Mucosa of descending colon (tissue), 3 donors: ENCODE data around the gene AGTRAP. TPM values are rescaled to one million over a fixed set of nuclear protein-coding genes. Genes with fewer than 3 reads are reported as not detected.

Experiments
- ATAC-seq: fragments of 200-7000 bp; cut with Tn5 transposase; one replicate; pipeline ENCODE4 v1.9.1; 2020; ENCODE audit warnings: mild to moderate bottlenecking, moderate library complexity
- DNase-seq, 3 donors: peaks; one replicate each; pipeline ENCODE4 v3.0.0-alpha.2; 2020
- H3K36me3 ChIP-seq: fragments of 200-600 bp; one replicate; pipeline ENCODE4 v1.8.0; 2021; ENCODE audit warnings: low read depth, mild to moderate bottlenecking
- H3K4me1 ChIP-seq: fragments of 200-600 bp; one replicate; pipeline ENCODE4 v1.8.0; 2021; ENCODE audit warnings: low read depth, mild to moderate bottlenecking
- H3K4me3 ChIP-seq: fragments of 200-600 bp; one replicate; pipeline ENCODE4 v1.8.0; 2021; ENCODE audit warnings: mild to moderate bottlenecking
- H3K9me3 ChIP-seq: fragments of 200-600 bp; one replicate; pipeline ENCODE4 v1.8.0; 2021; ENCODE audit warnings: mild to moderate bottlenecking
- intact Hi-C, 2 donors: fragments of 100-400 bp; cut with DNase I in 1 of 2; cut with micrococcal nuclease in 1 of 2; formaldehyde crosslinking; loops; one replicate each; pipeline versions ENCODE4 v1.11.0 to v1.11.1; 2022; cut with DNase I, micrococcal nuclease
- total RNA-seq, 3 donors: library from RNA; stranded (reverse); fragmentation: NEBNext Ultra II Directional in 2 of 3; extraction: Animal tissue kit (Norgen Biotek cat#: 25700) in 2 of 3; gene quantifications; one replicate each; pipeline versions ENCODE4 v1.2.1 to v1.2.4, GENCODE V29; 2021 to 2023
- TF ChIP-seq, protein P1 (sequence below): fragments of 200-600 bp; IDR thresholded peaks from one replicate; pipeline ENCODE4 v1.8.0; 2022; ENCODE audit warnings: antibody characterized with exemption, mild to moderate bottlenecking
- donor health status: DM: no; HTN: no; CAD: no; lungs with moderate emphysema.
- donor health status: DM: no; HTN: no; CAD: no.
- donor health status: DM: no; HTN: yes; CAD: no.

Gene AGTRAP
- total RNA-seq, 3 donors from 2014 or later: 11.8 to 23.4 (median 22.6) TPM

DNA sequence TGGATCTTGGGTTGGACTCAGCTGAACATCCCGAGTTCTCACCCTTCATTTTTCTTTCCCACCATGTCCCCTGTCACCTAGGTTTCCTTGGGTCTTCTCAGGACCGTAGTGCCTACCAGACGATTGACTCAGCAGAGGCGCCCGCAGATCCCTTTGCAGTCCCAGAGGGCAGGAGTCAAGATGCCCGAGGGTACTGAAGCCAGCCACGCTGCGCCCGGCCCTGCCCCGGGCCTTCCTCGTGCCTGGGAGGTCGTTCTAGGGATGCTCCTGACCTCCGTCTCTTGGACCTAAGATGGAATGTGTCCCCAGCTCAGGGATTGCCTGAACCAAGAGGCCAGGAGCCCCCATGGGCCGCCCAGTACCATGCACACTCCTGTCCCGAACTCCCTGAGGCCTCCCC, 14.1 kb downstream of the AGTRAP start:
- no peaks in the 10 kb centered on the region for H3K9me3 ChIP-seq
- no peaks in the 10 kb centered on the region for H3K36me3 ChIP-seq
- ATAC-seq (no peak), DNase-seq (no peak)
- intact Hi-C loops: no loop called here
- no peaks in the 10 kb centered on the region for H3K4me1 ChIP-seq
- TF ChIP-seq, protein P1, sequence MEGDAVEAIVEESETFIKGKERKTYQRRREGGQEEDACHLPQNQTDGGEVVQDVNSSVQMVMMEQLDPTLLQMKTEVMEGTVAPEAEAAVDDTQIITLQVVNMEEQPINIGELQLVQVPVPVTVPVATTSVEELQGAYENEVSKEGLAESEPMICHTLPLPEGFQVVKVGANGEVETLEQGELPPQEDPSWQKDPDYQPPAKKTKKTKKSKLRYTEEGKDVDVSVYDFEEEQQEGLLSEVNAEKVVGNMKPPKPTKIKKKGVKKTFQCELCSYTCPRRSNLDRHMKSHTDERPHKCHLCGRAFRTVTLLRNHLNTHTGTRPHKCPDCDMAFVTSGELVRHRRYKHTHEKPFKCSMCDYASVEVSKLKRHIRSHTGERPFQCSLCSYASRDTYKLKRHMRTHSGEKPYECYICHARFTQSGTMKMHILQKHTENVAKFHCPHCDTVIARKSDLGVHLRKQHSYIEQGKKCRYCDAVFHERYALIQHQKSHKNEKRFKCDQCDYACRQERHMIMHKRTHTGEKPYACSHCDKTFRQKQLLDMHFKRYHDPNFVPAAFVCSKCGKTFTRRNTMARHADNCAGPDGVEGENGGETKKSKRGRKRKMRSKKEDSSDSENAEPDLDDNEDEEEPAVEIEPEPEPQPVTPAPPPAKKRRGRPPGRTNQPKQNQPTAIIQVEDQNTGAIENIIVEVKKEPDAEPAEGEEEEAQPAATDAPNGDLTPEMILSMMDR: no peak
- no peak overlapping the region for H3K4me3 ChIP-seq

DNA sequence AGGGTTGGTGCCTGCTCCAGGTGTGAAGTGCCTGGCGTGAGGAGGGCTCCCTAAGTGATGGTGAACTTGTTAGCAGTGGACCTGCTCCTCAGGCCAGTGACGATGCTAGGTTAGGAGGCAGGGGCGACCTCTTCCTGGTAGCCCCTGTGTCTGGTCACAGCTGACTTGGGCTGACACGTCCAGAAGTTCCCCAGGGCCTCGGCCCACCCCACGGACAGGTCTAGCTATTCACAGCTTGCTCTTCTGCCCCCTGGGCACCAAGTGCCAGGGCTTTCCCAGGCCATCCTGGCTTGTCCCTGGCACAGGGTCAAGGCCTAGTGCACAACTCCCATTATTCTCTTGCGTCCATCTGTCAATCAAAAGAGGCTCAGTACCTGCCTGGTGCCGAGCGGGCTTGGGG, 15.2 kb downstream of the AGTRAP start:
- Histone ChIP-seq H3K9me3 (no peaks in the 10 kb centered on the region), H3K4me1 (no peaks in the 10 kb centered on the region), H3K4me3 (no peak overlapping the region), H3K36me3 (no peaks in the 10 kb centered on the region)
- DNase-seq: no peak
- TF ChIP-seq, protein P1: no peak
- intact Hi-C loops: no loop called here
- no peak for ATAC-seq

DNA sequence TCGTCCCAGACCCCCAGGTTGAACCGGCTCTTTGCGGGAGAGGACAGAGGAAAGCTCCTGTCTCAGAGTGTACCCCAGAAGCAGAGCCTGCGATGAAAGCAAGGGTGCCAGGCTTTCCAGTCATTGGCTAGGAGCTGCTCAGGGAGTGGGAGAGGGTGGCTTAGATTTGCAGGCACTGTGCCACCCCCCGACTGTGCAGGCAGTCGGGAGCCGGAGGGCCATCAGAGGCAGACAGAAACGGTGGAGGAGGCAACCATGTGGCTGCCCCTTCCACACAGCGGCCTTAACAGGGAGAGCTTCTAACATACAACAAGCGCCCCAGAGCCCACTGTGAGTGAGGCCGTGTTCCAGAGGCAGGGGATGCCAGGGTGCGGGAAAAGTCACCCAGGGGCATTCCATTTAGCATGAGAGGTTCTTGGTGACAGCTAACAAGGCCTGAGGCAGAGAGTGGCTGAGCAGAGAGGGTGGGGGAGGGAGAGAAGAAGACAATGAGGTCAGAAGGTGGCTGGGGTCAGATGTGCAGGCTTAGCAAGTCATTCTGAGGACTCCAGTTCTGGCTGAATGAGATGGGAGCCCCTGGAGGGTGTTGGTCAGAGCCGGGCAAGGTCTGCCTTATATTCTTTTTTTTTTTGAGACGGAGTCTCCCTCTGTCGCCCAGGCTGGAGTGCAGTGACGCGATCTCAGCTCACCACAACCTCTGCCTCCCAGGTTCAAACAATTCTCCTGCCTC, 16.6 kb downstream of the AGTRAP start:
- Histone ChIP-seq H3K36me3 (no peaks in the 10 kb centered on the region), H3K4me3 (no peak overlapping the region), H3K9me3 (no peaks in the 10 kb centered on the region), H3K4me1 (no peaks in the 10 kb centered on the region)
- no peak for DNase-seq
- intact Hi-C loops: no loop called here
- ATAC-seq: no peak
- TF ChIP-seq, protein P1: no peak

DNA sequence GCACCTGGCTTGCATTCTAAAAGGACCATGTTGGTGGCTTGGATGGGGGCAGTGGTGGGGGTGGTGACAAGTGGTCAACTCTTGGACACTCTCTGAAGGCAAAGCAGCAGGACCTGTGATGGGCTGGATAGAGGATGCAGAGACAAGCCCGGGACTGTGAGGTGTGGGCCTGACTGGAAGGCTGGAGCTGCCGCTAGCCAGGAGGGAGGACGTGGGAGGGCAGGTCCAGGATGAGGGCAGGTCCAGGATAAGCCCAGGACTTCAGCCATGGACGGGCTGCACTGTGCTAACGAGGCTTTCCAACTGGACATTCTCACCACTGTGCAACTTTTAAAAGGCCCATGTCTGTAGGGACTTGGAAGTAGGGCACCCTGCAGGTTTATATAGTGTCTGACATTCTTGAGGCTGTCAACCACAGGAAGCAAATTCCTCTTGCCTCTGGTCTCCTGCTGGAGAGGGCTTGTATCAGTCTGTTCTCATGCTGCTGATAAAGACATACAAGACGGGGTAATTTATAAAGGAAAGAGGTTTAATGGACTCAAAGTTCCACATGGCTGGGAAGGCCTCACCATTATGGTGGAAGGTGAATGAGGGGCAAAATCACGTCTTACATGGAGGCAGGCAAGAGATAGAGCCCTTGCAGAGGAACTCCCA, 17.7 kb downstream of the AGTRAP start:
- intact Hi-C loops: no loop called here
- H3K9me3 ChIP-seq: no peaks in the 10 kb centered on the region
- ATAC-seq: no peak
- H3K4me1 ChIP-seq: no peaks in the 10 kb centered on the region
- DNase-seq: no peak
- H3K36me3 ChIP-seq: no peaks in the 10 kb centered on the region
- H3K4me3 ChIP-seq: no peak overlapping the region
- TF ChIP-seq, protein P1: no peak

DNA sequence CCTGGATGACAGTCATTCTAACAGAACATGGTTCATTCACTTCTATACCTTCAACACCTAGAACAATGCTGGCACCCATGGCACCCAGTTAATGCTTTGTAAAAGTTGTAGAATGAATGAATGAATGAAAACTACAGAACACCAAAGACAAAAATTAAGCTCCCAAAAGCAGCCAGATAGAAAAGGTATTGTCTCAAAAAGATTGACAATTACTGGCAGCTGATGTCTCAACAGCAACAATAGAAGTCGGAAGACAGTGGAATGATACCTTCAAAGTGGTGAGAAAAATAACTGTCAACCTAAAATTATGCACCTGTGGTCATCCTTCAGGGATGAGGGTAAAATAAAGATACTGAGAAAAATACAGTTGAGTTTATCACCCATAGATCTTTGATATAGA, 21.1 kb downstream of the AGTRAP start:
- H3K9me3 ChIP-seq: no peaks in the 10 kb centered on the region
- no peak for ATAC-seq
- no peaks in the 10 kb centered on the region for H3K36me3 ChIP-seq
- no peak overlapping the region for H3K4me3 ChIP-seq
- H3K4me1 ChIP-seq: no peaks in the 10 kb centered on the region
- TF ChIP-seq, protein P1: no peak
- intact Hi-C loops: no loop called here
- no peak for DNase-seq
